Fibroblast of villous mesenchyme (primary cell): ENCODE results near the gene IL23R. TPM values are rescaled to one million over a fixed set of nuclear protein-coding genes. Genes with fewer than 3 reads are reported as not detected.

Experiments
- DNase-seq: peaks from one replicate; pipeline ENCODE4 v3.0.0-alpha.2; 2010; ENCODE audit warnings: low read depth
- H3K4me3 ChIP-seq: 2 replicates; pipeline ENCODE4 v1.5.1; 2011; ENCODE audit warnings: low read depth, mild to moderate bottlenecking, low read length
- total RNA-seq: library from RNA; depleted of rRNA; stranded (reverse); fragments of >200 nt; gene quantifications from 2 replicates; pipeline ENCODE4 v1.2.3, GENCODE V29; 2012
- TF ChIP-seq, protein P1 (sequence below): IDR thresholded peaks from 2 replicates; pipeline ENCODE4 v1.5.1; 2012; ENCODE audit warnings: low read depth, mild to moderate bottlenecking, low read length; ENCODE audit not compliant: insufficient read depth

Gene IL23R
- total RNA-seq, 1 donor = not detected

DNA sequence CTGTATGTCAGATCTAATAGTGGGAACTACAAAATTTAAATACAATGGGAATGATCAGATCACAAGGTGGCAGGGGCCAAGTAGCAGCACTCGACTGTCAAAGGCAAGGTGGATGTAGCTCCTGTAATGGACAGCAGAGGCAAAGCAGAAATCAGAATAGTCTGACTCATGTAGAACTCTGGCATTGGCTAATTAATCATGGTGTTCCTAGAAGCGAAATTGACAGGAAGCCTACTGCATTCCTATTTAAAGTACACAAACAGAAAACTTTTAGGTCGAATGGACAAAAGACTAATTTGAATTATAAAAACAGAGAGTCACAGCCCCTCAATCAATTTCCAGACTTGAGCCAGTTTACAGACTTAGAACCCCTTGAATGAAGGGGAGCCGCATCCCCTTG, 124.0 kb downstream of the IL23R start:
- H3K4me3 ChIP-seq = no peak overlapping the region
- TF ChIP-seq, protein P1, sequence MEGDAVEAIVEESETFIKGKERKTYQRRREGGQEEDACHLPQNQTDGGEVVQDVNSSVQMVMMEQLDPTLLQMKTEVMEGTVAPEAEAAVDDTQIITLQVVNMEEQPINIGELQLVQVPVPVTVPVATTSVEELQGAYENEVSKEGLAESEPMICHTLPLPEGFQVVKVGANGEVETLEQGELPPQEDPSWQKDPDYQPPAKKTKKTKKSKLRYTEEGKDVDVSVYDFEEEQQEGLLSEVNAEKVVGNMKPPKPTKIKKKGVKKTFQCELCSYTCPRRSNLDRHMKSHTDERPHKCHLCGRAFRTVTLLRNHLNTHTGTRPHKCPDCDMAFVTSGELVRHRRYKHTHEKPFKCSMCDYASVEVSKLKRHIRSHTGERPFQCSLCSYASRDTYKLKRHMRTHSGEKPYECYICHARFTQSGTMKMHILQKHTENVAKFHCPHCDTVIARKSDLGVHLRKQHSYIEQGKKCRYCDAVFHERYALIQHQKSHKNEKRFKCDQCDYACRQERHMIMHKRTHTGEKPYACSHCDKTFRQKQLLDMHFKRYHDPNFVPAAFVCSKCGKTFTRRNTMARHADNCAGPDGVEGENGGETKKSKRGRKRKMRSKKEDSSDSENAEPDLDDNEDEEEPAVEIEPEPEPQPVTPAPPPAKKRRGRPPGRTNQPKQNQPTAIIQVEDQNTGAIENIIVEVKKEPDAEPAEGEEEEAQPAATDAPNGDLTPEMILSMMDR = no peak
- DNase-seq = no peak

DNA sequence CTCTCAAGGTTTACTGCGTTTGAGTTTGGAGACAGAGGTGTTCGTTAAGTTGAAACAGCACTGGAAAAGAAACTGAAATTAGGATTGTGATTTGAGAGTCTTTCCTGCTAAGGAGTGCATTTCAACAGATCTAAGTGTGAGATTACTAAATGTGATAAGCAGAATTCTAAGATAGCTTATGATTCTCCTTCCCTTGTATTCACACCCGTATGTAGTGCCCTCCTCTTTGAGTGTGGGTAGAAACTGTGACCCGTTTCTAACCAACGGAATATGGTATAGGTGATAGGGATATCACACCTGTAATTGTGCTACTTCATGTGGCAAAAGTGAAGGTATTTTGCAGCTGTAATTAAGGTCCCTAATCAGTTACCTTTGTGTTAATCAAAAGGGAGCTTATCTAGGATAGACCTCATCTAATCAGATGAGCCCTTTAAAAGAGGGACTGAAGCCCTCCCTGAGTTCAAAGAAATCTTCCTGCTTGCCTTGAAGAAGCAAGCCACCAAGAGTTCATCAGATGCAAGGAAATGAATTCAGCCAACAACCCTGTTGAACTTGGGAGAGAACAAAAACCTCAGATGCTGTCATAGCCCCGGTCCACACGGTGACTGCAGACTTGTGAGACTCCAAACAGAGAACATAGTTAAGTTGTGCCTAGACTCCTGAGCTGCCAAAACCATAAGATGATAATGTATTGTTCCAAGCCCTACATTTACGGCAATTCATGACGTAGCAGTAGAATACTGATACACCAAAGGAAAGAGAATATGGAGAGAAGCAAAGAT, 128.8 kb downstream of the IL23R start:
- no peak for DNase-seq
- H3K4me3 ChIP-seq = no peak overlapping the region
- TF ChIP-seq, protein P1 = no peak

DNA sequence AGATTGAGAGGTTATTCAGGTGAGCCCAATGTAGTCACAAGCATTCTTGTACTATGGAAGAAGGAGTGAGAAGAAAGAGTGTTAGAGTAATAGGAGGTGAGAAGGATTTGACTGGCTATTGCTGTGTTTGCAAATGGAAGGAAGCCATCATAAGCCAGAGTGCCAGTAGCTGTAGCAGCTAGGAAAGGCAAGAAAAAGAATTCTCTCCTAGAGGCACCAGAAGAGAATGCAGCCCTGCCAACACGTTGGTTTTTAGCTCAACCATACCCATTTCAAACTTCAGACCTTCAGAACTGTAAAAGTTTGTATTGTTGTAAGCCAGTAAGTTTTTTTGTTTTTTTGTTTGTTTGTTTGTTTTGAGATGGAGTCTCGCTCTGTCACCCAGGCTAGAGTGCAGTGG, 132.5 kb downstream of the IL23R start:
- DNase-seq = no peak
- TF ChIP-seq, protein P1 = peak; percentile 3
- no peak overlapping the region for H3K4me3 ChIP-seq

DNA sequence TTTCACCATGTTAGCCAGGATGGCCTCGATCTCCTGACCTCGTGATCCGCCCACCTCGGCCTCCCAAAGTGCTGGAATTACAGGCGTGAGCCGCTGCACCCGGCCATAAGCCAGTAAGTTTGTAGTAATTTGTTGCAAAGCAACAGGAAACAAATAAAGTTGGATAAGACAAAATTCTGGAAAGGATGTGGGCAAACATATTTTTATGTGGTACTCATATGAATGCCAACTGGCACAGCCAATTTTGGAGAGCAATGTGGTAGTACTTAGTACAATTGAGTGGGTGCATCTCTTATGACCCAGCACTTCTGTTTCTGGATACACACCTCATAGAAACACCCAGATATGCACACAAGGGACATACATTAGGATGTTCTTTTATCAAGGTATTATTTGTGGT, 133.0 kb downstream of the IL23R start:
- no peak overlapping the region for H3K4me3 ChIP-seq
- no peak for DNase-seq
- TF ChIP-seq, protein P1 = no peak

DNA sequence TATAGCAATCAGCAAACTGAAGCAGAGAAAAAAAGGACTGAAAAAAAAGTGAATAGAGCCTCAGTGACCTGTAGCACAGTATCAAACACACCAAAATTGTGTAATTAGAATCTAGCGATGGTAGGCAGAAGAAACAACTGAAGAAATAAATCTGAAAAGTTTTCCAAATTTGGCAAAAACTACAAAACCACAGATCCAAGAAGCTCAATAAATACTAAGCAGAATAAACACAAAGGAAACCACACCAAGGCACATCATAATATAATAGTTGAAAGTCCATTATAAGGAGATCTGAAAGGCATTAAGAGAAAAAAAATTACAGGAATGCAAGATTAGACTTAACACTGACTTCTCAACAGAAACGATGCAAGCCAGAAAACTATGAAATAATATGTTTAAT, 134.3 kb downstream of the IL23R start:
- TF ChIP-seq, protein P1 = no peak
- DNase-seq = no peak
- no peak overlapping the region for H3K4me3 ChIP-seq

DNA sequence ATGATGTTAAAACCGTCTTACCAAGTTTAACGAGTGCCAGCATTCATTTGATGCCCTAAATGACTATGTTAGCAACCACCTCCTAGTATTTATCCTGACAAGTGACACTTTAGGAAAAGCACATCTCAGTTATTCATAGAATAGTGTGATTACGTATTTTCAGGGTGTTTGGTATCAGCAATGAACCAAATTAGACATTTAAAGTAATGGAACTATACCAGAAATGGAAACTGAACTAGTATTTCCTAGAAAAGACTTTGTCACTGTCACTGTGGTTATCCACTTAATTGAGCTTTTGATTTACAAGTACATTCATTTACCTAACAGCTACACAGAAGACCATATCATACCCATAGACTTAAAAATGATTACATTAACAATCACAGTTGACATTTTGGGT, 137.8 kb downstream of the IL23R start:
- no peak for DNase-seq
- no peak overlapping the region for H3K4me3 ChIP-seq
- TF ChIP-seq, protein P1 = no peak

DNA sequence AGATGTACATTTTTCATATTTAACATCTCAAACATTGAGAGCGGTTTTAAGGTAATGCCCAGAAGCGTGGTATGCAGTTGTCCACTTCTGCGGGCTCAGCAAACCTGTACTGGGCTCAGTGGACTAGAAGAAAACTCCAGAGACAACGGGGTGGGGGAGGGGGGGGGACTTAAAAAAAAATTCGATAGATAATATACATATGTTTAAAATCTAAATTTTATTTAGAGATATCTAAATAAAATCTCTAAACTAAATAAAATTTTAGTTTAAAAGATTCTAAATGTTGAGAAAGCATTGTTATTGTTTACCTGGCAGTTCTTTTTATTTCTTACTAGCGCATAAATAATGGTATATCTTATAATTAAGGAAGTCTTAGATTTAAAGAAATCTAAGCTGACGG, 140.3 kb downstream of the IL23R start:
- TF ChIP-seq, protein P1 = no peak
- DNase-seq = no peak
- H3K4me3 ChIP-seq = no peak overlapping the region
